Trophoblast cell (in vitro differentiated cells and primary cell): ENCODE measurements around the gene COASY.
A peak's percentile ranks its signal among the peaks of the same experiment; 100 is the strongest.

ENCODE experiments used
- DNase-seq, 2 donors: peaks; one replicate each; pipeline ENCODE4 v3.0.0-alpha.2; 2016
- H2AFZ ChIP-seq: 2 replicates; pipeline ENCODE4 v1.6.1; 2013; ENCODE audit warnings: low read length, moderate library complexity, mild to moderate bottlenecking; ENCODE audit not compliant: insufficient read depth, poor library complexity
- H2AK5ac ChIP-seq: 2 replicates; pipeline ENCODE4 v1.6.1; 2013; ENCODE audit warnings: mild to moderate bottlenecking, low read length
- H2BK120ac ChIP-seq: 2 replicates; pipeline ENCODE4 v1.6.1; 2013; ENCODE audit warnings: low read length, mild to moderate bottlenecking, moderate library complexity; ENCODE audit not compliant: insufficient read depth, poor library complexity
- H2BK12ac ChIP-seq: 2 replicates; pipeline ENCODE4 v1.6.1; 2013; ENCODE audit warnings: mild to moderate bottlenecking, low read length, moderate library complexity
- H2BK5ac ChIP-seq: 2 replicates; pipeline ENCODE4 v1.6.1; 2013; ENCODE audit warnings: low read length, low read depth, moderate library complexity, mild to moderate bottlenecking; ENCODE audit not compliant: poor library complexity
- H3K14ac ChIP-seq: 2 replicates; pipeline ENCODE4 v1.6.1; 2013; ENCODE audit warnings: mild to moderate bottlenecking, low read length
- H3K18ac ChIP-seq: 2 replicates; pipeline ENCODE4 v1.6.1; 2013; ENCODE audit warnings: mild to moderate bottlenecking, low read length
- H3K23ac ChIP-seq: 2 replicates; pipeline ENCODE4 v1.6.1; 2013; ENCODE audit warnings: low read length
- H3K27ac ChIP-seq: 2 replicates; pipeline ENCODE4 v1.5.1; 2013; ENCODE audit warnings: low read depth, mild to moderate bottlenecking, inconsistent platforms, low read length, moderate library complexity
- H3K27me3 ChIP-seq: 2 replicates; pipeline ENCODE4 v1.6.1; 2013; ENCODE audit warnings: inconsistent platforms, mild to moderate bottlenecking, low read length, moderate library complexity; ENCODE audit not compliant: insufficient read depth
- H3K36me3 ChIP-seq, 2 experiments: 1 replicate in 1 of 2; 2 replicates in 1 of 2; pipeline ENCODE4 v1.6.1; 2013; ENCODE audit warnings: low read length in 2 of 2, mild to moderate bottlenecking in 2 of 2, moderate library complexity in 1 of 2; ENCODE audit not compliant: insufficient read depth in 2 of 2, control insufficient read depth in 1 of 2
- H3K4ac ChIP-seq: 2 replicates; pipeline ENCODE4 v1.6.1; 2013; ENCODE audit warnings: low read depth, mild to moderate bottlenecking, low read length, moderate library complexity
- H3K4me1 ChIP-seq, 2 experiments: 1 replicate in 1 of 2; 2 replicates in 1 of 2; pipeline ENCODE4 v1.6.1; 2013; ENCODE audit warnings: low read length in 2 of 2, mild to moderate bottlenecking in 2 of 2, moderate library complexity in 1 of 2; ENCODE audit not compliant: insufficient read depth in 2 of 2, control insufficient read depth in 1 of 2
- H3K4me2 ChIP-seq: 2 replicates; pipeline ENCODE4 v1.6.1; 2013; ENCODE audit warnings: inconsistent platforms, mild to moderate bottlenecking, low read length, moderate library complexity
- H3K4me3 ChIP-seq: 2 replicates; pipeline ENCODE4 v1.5.1; 2013; ENCODE audit warnings: mild to moderate bottlenecking, low read depth, low read length, inconsistent platforms
- H3K79me1 ChIP-seq: one replicate; pipeline ENCODE4 v1.6.1; 2013; ENCODE audit warnings: low read length
- H3K79me2 ChIP-seq: 2 replicates; pipeline ENCODE4 v1.6.1; 2013; ENCODE audit warnings: low read length, mild to moderate bottlenecking; ENCODE audit not compliant: control insufficient read depth, insufficient read depth, poor library complexity
- H3K9ac ChIP-seq: 2 replicates; pipeline ENCODE4 v1.6.1; 2013; ENCODE audit warnings: mild to moderate bottlenecking, low read length
- H3K9me3 ChIP-seq: 2 replicates; pipeline ENCODE4 v1.6.1; 2013; ENCODE audit warnings: low read depth, mild to moderate bottlenecking, control low read depth, inconsistent platforms, low read length; ENCODE audit not compliant: insufficient read depth
- H4K12ac ChIP-seq: 2 replicates; pipeline ENCODE4 v1.6.1; 2013; ENCODE audit warnings: low read depth, mild to moderate bottlenecking, low read length, moderate library complexity
- H4K8ac ChIP-seq: 2 replicates; pipeline ENCODE4 v1.6.1; 2013; ENCODE audit warnings: low read depth, mild to moderate bottlenecking, low read length, moderate library complexity
- H4K91ac ChIP-seq: one replicate; pipeline ENCODE4 v1.6.1; 2013; ENCODE audit warnings: low read depth, mild to moderate bottlenecking, low read length, moderate library complexity
- WGBS: extraction: QIAGEN DNeasy Blood & Tissue Kit; methylation state at CpG from one replicate; pipeline ENCODE4 v1.1.7; 2013; ENCODE audit warnings: missing lambda C conversion rate; ENCODE audit not compliant: insufficient read length, insufficient coverage; ENCODE audit errors: extremely low coverage; 5-methylcytosine and 5-hydroxymethylcytosine counted together

The COASY gene

DNA sequence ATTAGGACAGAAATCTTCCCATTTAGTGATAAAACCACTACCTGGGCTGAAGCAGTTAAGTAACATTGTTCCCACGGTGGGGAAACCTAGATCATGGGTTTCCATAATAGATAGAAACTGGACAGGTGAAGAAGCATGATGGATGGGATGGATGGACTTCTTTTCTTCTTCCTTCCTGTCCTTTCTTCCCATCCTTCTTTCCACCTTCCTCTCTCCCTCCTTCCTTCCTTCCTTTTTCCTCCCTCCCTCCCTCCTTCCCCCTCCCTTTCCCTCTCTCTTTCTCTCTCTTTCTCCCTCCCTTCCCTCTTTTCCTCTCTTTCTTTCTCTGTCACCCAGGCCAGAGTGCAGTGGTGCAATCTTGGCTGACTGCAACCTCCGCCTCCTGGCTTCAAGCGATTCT lies 12.5 kb downstream of the COASY start:
- H3K79me2 ChIP-seq, result peaks cover 8% of the 10 kb centered on the region
- H3K27ac ChIP-seq, result no peak overlapping the region
- WGBS, result no CpG with 5 or more reads among the region's 3 CpGs
- no peak overlapping the region for H4K91ac ChIP-seq
- no peak overlapping the region for H2BK120ac ChIP-seq
- peaks cover 40 to 52% of the 10 kb centered on the region in 2 experiments for H3K36me3 ChIP-seq
- peaks cover 3% of the 10 kb centered on the region for H3K79me1 ChIP-seq
- H3K4me3 ChIP-seq, result no peak overlapping the region
- H2AFZ ChIP-seq, result no peak overlapping the region
- no peak overlapping the region for H2BK5ac ChIP-seq
- no peak overlapping the region for H3K23ac ChIP-seq
- no peaks in the 10 kb centered on the region for H3K9me3 ChIP-seq
- no peak overlapping the region for H3K18ac ChIP-seq
- H2AK5ac ChIP-seq, result no peak overlapping the region
- no peak overlapping the region for H3K9ac ChIP-seq
- no peak overlapping the region for H4K12ac ChIP-seq
- no peak overlapping the region for H3K14ac ChIP-seq
- no peaks in the 10 kb centered on the region for H3K27me3 ChIP-seq
- no peak overlapping the region for H3K4ac ChIP-seq
- peaks cover 2 to 5% of the 10 kb centered on the region in 2 experiments for H3K4me1 ChIP-seq
- no peak overlapping the region for H3K4me2 ChIP-seq
- H4K8ac ChIP-seq, result no peak overlapping the region
- DNase-seq, result no peak
- no peak overlapping the region for H2BK12ac ChIP-seq

DNA sequence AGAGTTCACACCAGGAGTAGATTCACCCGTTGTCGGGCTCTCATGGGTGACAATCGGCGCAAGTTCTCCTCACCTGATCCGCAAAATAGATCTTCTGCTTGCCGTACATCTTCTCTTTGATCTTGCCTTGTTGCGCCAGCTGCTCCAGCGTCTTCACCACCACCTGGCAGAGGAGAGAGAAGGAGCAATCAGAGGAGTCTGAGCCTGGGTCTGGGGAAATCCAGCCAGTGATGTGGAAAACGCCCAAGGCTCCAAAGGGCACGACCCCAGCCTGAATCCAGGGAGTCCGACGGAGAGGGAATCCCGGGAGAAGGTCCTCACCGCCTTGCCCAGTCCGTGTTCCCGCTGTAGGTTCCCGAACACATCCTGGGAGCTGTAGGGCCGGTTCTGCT lies 15.2 kb downstream of the COASY start:
- peak overlapping the region; percentile 39 for H3K4ac ChIP-seq
- peak overlapping the region; percentile 13 for H3K27ac ChIP-seq
- H3K4me1 ChIP-seq, result peaks cover 2 to 5% of the 10 kb centered on the region in 2 experiments
- no CpG with 5 or more reads among the region's 18 CpGs for WGBS
- peak overlapping the region; percentile 5 for H2AK5ac ChIP-seq
- peak in 1 of 2 donors; percentile 38 for DNase-seq
- H3K9ac ChIP-seq, result peak overlapping the region; percentile 41
- H2AFZ ChIP-seq, result peak overlapping the region; percentile 50
- peak overlapping the region; percentile 83 for H4K8ac ChIP-seq
- no peak overlapping the region for H2BK12ac ChIP-seq
- peak overlapping the region; percentile 29 for H3K18ac ChIP-seq
- peak overlapping the region; percentile 29 for H4K91ac ChIP-seq
- H3K79me1 ChIP-seq, result peaks cover 3% of the 10 kb centered on the region
- peak overlapping the region; percentile 36 for H3K14ac ChIP-seq
- peaks cover 35 to 53% of the 10 kb centered on the region in 2 experiments for H3K36me3 ChIP-seq
- H3K79me2 ChIP-seq, result peaks cover 8% of the 10 kb centered on the region
- H3K23ac ChIP-seq, result no peak overlapping the region
- H3K4me2 ChIP-seq, result peak overlapping the region; percentile 56
- H2BK120ac ChIP-seq, result no peak overlapping the region
- H4K12ac ChIP-seq, result peak overlapping the region; percentile 68
- no peaks in the 10 kb centered on the region for H3K9me3 ChIP-seq
- H3K4me3 ChIP-seq, result peak overlapping the region; percentile 82
- no peaks in the 10 kb centered on the region for H3K27me3 ChIP-seq
- H2BK5ac ChIP-seq, result no peak overlapping the region

DNA sequence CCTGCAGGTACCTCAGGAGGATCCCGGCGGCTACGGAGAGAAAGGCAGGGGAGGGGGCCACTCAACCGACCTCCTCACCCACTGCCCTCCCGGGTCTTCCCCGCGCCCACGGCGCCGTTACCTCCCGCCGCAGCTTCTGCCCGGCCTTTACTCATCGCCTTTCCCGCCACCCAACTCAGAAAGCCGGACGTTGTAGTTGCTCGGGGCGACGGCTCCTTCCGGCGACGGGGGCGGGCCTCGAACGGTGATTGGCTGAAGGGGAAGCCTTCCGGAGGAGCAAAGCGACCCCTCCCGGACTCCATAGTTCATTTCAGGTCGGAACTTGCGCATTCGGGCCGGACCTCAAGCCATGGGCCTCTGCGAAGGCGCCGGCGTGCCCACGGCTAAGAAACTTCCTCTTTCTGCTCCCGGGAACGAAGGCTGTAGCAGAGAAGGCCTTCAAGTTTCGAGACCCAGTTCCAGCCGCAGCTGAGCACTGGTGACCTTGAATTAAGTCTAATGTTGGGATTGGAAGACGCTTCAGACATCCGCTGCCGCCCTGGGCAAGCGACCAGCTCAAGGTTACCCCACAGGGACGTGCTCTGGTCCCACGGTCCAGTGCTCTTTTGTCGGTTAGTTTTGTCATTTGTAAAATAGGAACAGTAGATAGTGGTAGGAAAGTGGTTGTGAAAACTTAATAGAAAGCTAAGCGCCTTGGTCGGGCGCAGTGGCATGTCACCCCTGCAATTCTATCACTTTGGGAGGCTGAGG lies 15.8 kb downstream of the COASY start, which contains the start of gene PSMC3IP:
Gene PSMC3IP (minus strand): TSS at position 198 of the 750 bp plus-strand sequence. CDS start 43 bp downstream, at position 155.
- peak within 1 kb of the TSS; percentile 96 for H3K9ac ChIP-seq
- peaks cover 35 to 54% of the 10 kb centered on the region in 2 experiments for H3K36me3 ChIP-seq
- no CpG with 5 or more reads among the region's 52 CpGs for WGBS

DNA sequence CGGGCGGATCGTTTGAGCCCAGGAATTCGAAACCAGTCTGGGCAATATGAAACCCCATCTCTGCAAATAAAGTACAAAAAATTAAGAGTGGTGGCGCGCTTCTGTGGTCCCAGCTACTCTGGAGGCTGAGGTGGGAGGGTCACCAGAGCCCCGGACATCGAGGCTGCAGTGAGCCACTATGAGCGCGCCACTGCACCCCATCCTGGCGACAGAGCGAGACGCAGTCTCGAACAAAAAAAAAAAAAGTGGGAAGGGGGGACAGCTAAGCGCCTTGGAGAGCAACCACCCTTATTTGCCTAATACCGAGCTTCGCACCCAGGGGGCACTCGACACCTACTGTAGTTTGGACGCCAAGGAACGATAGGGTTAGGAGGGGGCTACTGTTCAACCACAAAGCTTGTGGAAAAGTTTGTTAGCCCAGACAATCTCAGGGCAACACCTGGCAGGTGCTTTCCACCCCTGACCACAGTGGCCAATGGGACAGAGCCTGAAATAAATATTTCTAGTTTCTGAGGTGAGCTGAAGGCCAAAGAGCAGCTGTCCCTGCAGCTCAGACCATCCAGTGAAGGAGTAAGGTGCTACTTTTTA lies 16.4 kb downstream of the COASY start:
- Histone ChIP-seq H3K79me2 (peaks cover 8% of the 10 kb centered on the region), H3K18ac (peak overlapping the region; percentile 25), H3K36me3 (peaks cover 32 to 51% of the 10 kb centered on the region in 2 experiments), H3K79me1 (peaks cover 3% of the 10 kb centered on the region), H3K27ac (no peak overlapping the region), H3K14ac (no peak overlapping the region), H3K4ac (peak overlapping the region; percentile 44), H3K4me1 (peaks cover 2 to 5% of the 10 kb centered on the region in 2 experiments), H3K23ac (no peak overlapping the region), H4K91ac (peak overlapping the region; percentile 26), H2AK5ac (no peak overlapping the region), H4K8ac (peak overlapping the region; percentile 95), H2AFZ (peak overlapping the region; percentile 47), H3K4me3 (peak overlapping the region; percentile 81), H3K9me3 (no peaks in the 10 kb centered on the region), H2BK120ac (no peak overlapping the region), H2BK5ac (no peak overlapping the region), H4K12ac (peak overlapping the region; percentile 16), H3K4me2 (peak overlapping the region; percentile 87), H2BK12ac (no peak overlapping the region), H3K27me3 (no peaks in the 10 kb centered on the region), H3K9ac (peak overlapping the region; percentile 96)
- DNase-seq, result peak; percentile 70 to 83
- no CpG with 5 or more reads among the region's 20 CpGs for WGBS

More for the DNA sequence above, 15.8 kb downstream of the COASY start, which contains the start of gene PSMC3IP:
- Histone ChIP-seq H2AFZ (peak within 1 kb of the TSS; percentile 96), H2BK120ac (peak within 1 kb of the TSS; percentile 78), H3K4me2 (peak within 1 kb of the TSS; percentile 87), H3K79me1 (peaks cover 3% of the 10 kb centered on the region), H2BK12ac (no peak within 1 kb of the TSS), H4K12ac (peak within 1 kb of the TSS; percentile 89), H3K27me3 (no peaks in the 10 kb centered on the region), H3K4me3 (peak within 1 kb of the TSS; percentile 82), H3K18ac (peak within 1 kb of the TSS; percentile 83), H4K8ac (peak within 1 kb of the TSS; percentile 95), H3K27ac (peak within 1 kb of the TSS; percentile 77), H3K9me3 (no peaks in the 10 kb centered on the region), H3K79me2 (peaks cover 8% of the 10 kb centered on the region), H3K4me1 (peaks cover 2 to 5% of the 10 kb centered on the region in 2 experiments), H3K23ac (peak within 1 kb of the TSS; percentile 44), H2AK5ac (peak within 1 kb of the TSS; percentile 5), H3K4ac (peak within 1 kb of the TSS; percentile 82), H4K91ac (peak within 1 kb of the TSS; percentile 53), H3K14ac (peak within 1 kb of the TSS; percentile 88), H2BK5ac (peak within 1 kb of the TSS; percentile 70)
- DNase-seq, result peak; percentile 96 to 97
